ENCODE data around the gene NPR1. TPM values are rescaled to one million over a fixed set of nuclear protein-coding genes. Genes with fewer than 3 reads are reported as not detected.

Gene NPR1
- total and polyA plus RNA-seq, 2 of the 4 experiments (the other 2 are of a cell fraction): 0.02 TPM; not detected in 1

DNA sequence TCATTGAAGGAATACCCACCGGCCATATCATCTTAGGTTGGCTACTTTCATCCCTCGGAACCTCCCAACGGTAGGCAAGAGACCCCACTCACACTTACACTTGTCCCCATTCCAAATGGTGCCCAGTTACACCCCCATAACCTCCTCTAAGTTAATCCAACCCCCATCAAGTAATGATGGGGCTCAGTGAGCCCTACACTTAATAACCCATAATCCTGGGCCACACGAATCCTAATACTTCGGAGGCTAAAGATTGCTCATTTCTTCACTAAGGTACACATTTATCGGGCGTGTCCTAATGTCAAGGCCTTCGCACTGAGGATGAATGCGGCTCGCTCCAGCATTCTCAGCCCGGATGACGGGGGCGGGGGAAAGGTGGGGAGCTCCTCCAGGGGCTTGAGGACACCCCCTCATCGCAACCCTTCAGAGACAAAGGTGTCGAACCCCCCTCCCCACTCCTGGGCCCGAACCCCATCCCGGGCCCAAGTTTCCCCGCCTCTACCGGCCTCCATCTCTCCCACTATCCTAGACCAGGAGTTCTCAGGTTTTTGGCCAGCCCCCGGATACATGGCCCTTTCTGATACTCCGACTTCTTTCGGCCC is 8.1 kb upstream of the NPR1 start:
- ATAC-seq (ENCODE audit: low read depth) (peak; percentile 8), DNase-seq (no peak)
- Histone ChIP-seq H2AK9ac (replicated peaks; ENCODE audit: low read depth, low read length, poor library complexity) (peak overlapping the region; percentile 99), H4K20me1 (ENCODE audit: insufficient read depth, low read length) (peaks cover 11% of the 10 kb centered on the region; the same call in 1 of the 2 replicates), H3K79me1 (ENCODE audit: low read depth in 1 of 2, low read length in 2 of 2) (peaks cover 12 to 23% of the 10 kb centered on the region in 2 experiments; a peak in 1 of 4 replicates), H2BK20ac (ENCODE audit: low read depth, low read length) (no peak overlapping the region), H3K9ac (ENCODE audit: low read depth, low read length) (peak overlapping the region; percentile 83), H3K4me2 (ENCODE audit: low read depth, low read length) (peak overlapping the region; percentile 85), H2AK5ac (ENCODE audit: low read depth, low read length) (peak overlapping the region; percentile 91), H3K4me3 (ENCODE audit: insufficient read depth, low read depth, low read length) (peak overlapping the region; percentile 65), H3K4me1 (ENCODE audit: control insufficient read depth, insufficient read depth, low read length) (peaks cover 1% of the 10 kb centered on the region; the same call in 1 of the 2 replicates), H3K27me3 (ENCODE audit: control insufficient read depth, insufficient read depth, low read length) (no peaks in the 10 kb centered on the region), H2BK15ac (ENCODE audit: low read depth, low read length) (no peak overlapping the region), H3K9me3 (ENCODE audit: control insufficient read depth, insufficient read depth, low read length) (no peaks in the 10 kb centered on the region), H4K5ac (ENCODE audit: low read depth, low read length) (peak overlapping the region; percentile 41), H3K36me3 (ENCODE audit: control insufficient read depth, insufficient read depth, low read length) (peaks cover 30% of the 10 kb centered on the region), H3K18ac (ENCODE audit: low read depth, low read length) (peak overlapping the region; percentile 11; the same call in 1 of the 2 replicates), H3K9me1 (ENCODE audit: insufficient read depth, low read length) (no peaks in the 10 kb centered on the region), H2AFZ (replicated peaks; ENCODE audit: low read length, poor library complexity) (peak overlapping the region; percentile 90), H3K23ac (ENCODE audit: low read depth, low read length) (peak overlapping the region; percentile 71), H2BK120ac (ENCODE audit: low read depth, low read length) (peak overlapping the region; percentile 13; the same call in 1 of the 2 replicates), H3K14ac (replicated peaks; ENCODE audit: low read depth, low read length) (peak overlapping the region; percentile 93), H3K27ac (ENCODE audit: insufficient read depth, low read length) (peak overlapping the region; percentile 61), H4K91ac (ENCODE audit: insufficient read depth, low read depth, low read length) (peak overlapping the region; percentile 86), H4K8ac (ENCODE audit: low read depth in 2 of 2, low read length in 2 of 2) (peak overlapping the region; percentile 43 to 92), H2BK5ac (ENCODE audit: low read depth, low read length, poor library complexity, severe bottlenecking) (peak overlapping the region; percentile 33), H3K4ac (ENCODE audit: low read depth, low read length) (peak overlapping the region; percentile 87), H3K56ac (ENCODE audit: extremely low read depth, insufficient read depth, low read length) (peak overlapping the region; percentile 89)
- intact Hi-C loops (cut with micrococcal nuclease): loop anchor here (2.0 to 5.0 kb wide), 4 partner anchors 98 to 737 kb away; partner anchors contain the start of gene IL6R
- POLR2A ChIA-PET (ENCODE audit: unreplicated experiment): no interaction called here
- TF ChIP-seq POLR2A (IDR thresholded peaks at IDR 0.05; ENCODE audit: low read depth, low read length) (no peak), BHLHE40 (IDR thresholded peaks at IDR 0.05; ENCODE audit: low read depth, low read length) (no peak), MXI1 (IDR thresholded peaks at IDR 0.05; ENCODE audit: borderline replicate concordance, low read depth, low read length) (no peak), RCOR1 (IDR thresholded peaks at IDR 0.05; ENCODE audit: insufficient replicate concordance, low read length) (no peak), MAZ (IDR thresholded peaks at IDR 0.05; ENCODE audit: borderline replicate concordance, low read depth, low read length) (no peak), NFE2L2 (IDR thresholded peaks at IDR 0.05; ENCODE audit: low read depth, low read length) (no peak), MAFK (IDR thresholded peaks at IDR 0.05; ENCODE audit: low read depth, low read length) (no peak), CHD1 (IDR thresholded peaks at IDR 0.05; ENCODE audit: low read depth, low read length) (no peak), FOS (IDR thresholded peaks at IDR 0.05; ENCODE audit: low read depth, low read length) (no peak), CEBPB (IDR thresholded peaks at IDR 0.05; ENCODE audit: low read depth, low read length) (no peak), RAD21 (IDR thresholded peaks at IDR 0.05; ENCODE audit: low read length) (no peak), RFX5 (IDR thresholded peaks at IDR 0.05; ENCODE audit: low read depth, low read length) (no peak)
- TF ChIP-seq, protein P1, sequence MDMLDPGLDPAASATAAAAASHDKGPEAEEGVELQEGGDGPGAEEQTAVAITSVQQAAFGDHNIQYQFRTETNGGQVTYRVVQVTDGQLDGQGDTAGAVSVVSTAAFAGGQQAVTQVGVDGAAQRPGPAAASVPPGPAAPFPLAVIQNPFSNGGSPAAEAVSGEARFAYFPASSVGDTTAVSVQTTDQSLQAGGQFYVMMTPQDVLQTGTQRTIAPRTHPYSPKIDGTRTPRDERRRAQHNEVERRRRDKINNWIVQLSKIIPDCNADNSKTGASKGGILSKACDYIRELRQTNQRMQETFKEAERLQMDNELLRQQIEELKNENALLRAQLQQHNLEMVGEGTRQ (IDR thresholded peaks at IDR 0.05; ENCODE audit: low read depth, low read length): no peak
- TF ChIP-seq, protein P2, sequence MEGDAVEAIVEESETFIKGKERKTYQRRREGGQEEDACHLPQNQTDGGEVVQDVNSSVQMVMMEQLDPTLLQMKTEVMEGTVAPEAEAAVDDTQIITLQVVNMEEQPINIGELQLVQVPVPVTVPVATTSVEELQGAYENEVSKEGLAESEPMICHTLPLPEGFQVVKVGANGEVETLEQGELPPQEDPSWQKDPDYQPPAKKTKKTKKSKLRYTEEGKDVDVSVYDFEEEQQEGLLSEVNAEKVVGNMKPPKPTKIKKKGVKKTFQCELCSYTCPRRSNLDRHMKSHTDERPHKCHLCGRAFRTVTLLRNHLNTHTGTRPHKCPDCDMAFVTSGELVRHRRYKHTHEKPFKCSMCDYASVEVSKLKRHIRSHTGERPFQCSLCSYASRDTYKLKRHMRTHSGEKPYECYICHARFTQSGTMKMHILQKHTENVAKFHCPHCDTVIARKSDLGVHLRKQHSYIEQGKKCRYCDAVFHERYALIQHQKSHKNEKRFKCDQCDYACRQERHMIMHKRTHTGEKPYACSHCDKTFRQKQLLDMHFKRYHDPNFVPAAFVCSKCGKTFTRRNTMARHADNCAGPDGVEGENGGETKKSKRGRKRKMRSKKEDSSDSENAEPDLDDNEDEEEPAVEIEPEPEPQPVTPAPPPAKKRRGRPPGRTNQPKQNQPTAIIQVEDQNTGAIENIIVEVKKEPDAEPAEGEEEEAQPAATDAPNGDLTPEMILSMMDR (conservative IDR thresholded peaks at IDR 0.05; ENCODE audit: low read depth, low read length): no peak
- TF ChIP-seq, protein P3, sequence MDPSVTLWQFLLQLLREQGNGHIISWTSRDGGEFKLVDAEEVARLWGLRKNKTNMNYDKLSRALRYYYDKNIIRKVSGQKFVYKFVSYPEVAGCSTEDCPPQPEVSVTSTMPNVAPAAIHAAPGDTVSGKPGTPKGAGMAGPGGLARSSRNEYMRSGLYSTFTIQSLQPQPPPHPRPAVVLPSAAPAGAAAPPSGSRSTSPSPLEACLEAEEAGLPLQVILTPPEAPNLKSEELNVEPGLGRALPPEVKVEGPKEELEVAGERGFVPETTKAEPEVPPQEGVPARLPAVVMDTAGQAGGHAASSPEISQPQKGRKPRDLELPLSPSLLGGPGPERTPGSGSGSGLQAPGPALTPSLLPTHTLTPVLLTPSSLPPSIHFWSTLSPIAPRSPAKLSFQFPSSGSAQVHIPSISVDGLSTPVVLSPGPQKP (IDR thresholded peaks at IDR 0.05; ENCODE audit: borderline replicate concordance, low read depth, low read length): no peak
- WGBS, 2 experiments (ENCODE audit: extremely low coverage in 2 of 2, insufficient read length in 1 of 2): 3% methylated on average over 11 of the region's 22 CpGs; no CpG with 5 or more reads in 1 of the 2 experiments
- dilution Hi-C loops (cut with HindIII; ENCODE audit: low sequenced_read_pairs, unreplicated experiment): no loop called here
- CTCF ChIA-PET: no interaction called here
- in situ Hi-C loops (cut with MboI; ENCODE audit: low sequenced_read_pairs): loop anchor here (10.0 kb wide), 1 partner anchor 304 kb away; the partner anchor contains the start of gene JTB
- BruUV-seq (replicated peaks): TSS peak; percentile 72
